CD14-positive monocyte (primary cell): ENCODE measurements around the gene MICU2. TPM values are rescaled to one million over a fixed set of nuclear protein-coding genes. Genes with fewer than 3 reads are reported as not detected.

ENCODE experiments used
- DNase-seq, 3 donors: peaks; one replicate each; pipeline ENCODE4 v3.0.0-alpha.2; 2011 to 2022
- H2AFZ ChIP-seq: 2 replicates; pipeline ENCODE4 v1.6.0; 2012; ENCODE audit warnings: mild to moderate bottlenecking, low read depth, low read length, inconsistent platforms; ENCODE audit not compliant: insufficient read depth, poor library complexity, severe bottlenecking
- H3K27ac ChIP-seq, 2 donors: 1 replicate in 1 of 2; 2 replicates in 1 of 2; pipeline ENCODE4 v1.5.1; 2012 to 2013; ENCODE audit warnings: low read length in 2 of 2, control low read depth in 1 of 2, inconsistent platforms in 1 of 2, low read depth in 1 of 2, mild to moderate bottlenecking in 1 of 2
- H3K27me3 ChIP-seq, 2 donors: one replicate each; pipeline versions ENCODE4 v1.6.0 to v1.6.1; 2011 to 2013; ENCODE audit warnings: low read length in 2 of 2; ENCODE audit not compliant: control insufficient read depth in 2 of 2, insufficient read depth in 2 of 2
- H3K36me3 ChIP-seq, 2 donors: replicated peaks in 1 of 2; 1 replicate in 1 of 2; 2 replicates in 1 of 2; pipeline versions ENCODE4 v1.5.1 to v1.6.1; 2012 to 2013; ENCODE audit warnings: low read length in 2 of 2, control low read depth in 1 of 2, inconsistent platforms in 1 of 2, mild to moderate bottlenecking in 1 of 2; ENCODE audit not compliant: insufficient read depth in 2 of 2, control insufficient read depth in 1 of 2
- H3K4me1 ChIP-seq, 2 donors: 1 replicate in 1 of 2; 2 replicates in 1 of 2; pipeline versions ENCODE4 v1.5.1 to v1.6.1; 2012 to 2013; ENCODE audit warnings: low read length in 2 of 2, control low read depth in 1 of 2, inconsistent platforms in 1 of 2, mild to moderate bottlenecking in 1 of 2, moderate library complexity in 1 of 2; ENCODE audit not compliant: insufficient read depth in 2 of 2, control insufficient read depth in 1 of 2
- H3K4me2 ChIP-seq: replicated peaks from 2 replicates; pipeline ENCODE3; 2012; ENCODE audit warnings: low read length, moderate library complexity, mild to moderate bottlenecking; ENCODE audit not compliant: poor library complexity, severe bottlenecking; ENCODE audit errors: extremely low read depth
- H3K4me3 ChIP-seq, 3 experiments: fragments of 200-600 bp in 1 of 3; sonication (generic) in 1 of 3; replicated peaks in 1 of 3; 1 replicate in 2 of 3; 2 replicates in 1 of 3; pipeline ENCODE4 v1.5.1; 2011 to 2013; ENCODE audit warnings: low read length in 3 of 3, mild to moderate bottlenecking in 3 of 3, control low read depth in 2 of 3, low read depth in 2 of 3, inconsistent platforms in 1 of 3, moderate library complexity in 1 of 3
- H3K79me2 ChIP-seq: 2 replicates; pipeline ENCODE4 v1.6.0; 2012; ENCODE audit warnings: mild to moderate bottlenecking, control low read depth, inconsistent platforms, low read length, moderate library complexity; ENCODE audit not compliant: insufficient read depth
- H3K9ac ChIP-seq: 2 replicates; pipeline ENCODE4 v1.6.0; 2017; ENCODE audit warnings: low read length, mild to moderate bottlenecking; ENCODE audit not compliant: insufficient read depth, poor library complexity, severe bottlenecking
- H3K9me3 ChIP-seq, 2 donors: replicated peaks in 1 of 2; 1 replicate in 1 of 2; 2 replicates in 1 of 2; pipeline versions ENCODE4 v1.5.1 to v1.6.1; 2012 to 2013; ENCODE audit warnings: low read length in 2 of 2, control low read depth in 1 of 2; ENCODE audit not compliant: control insufficient read depth in 1 of 2, insufficient read depth in 1 of 2
- H4K20me1 ChIP-seq: 2 replicates; pipeline ENCODE4 v1.6.0; 2012; ENCODE audit warnings: mild to moderate bottlenecking, low read length, control low read depth, moderate library complexity; ENCODE audit not compliant: insufficient read depth
- H3K27ac Mint-ChIP-seq, 7 donors: one replicate each; pipeline ENCODE4 v1.8.0; 2020; ENCODE audit warnings: mild to moderate bottlenecking in 7 of 7, mixed read lengths in 7 of 7, moderate library complexity in 6 of 7, inconsistent platforms in 2 of 7
- H3K27me3 Mint-ChIP-seq, 3 donors: one replicate each; pipeline ENCODE4 v1.8.0; 2021 to 2022; ENCODE audit warnings: low read depth in 3 of 3, mild to moderate bottlenecking in 3 of 3, mixed read lengths in 3 of 3, moderate library complexity in 3 of 3, inconsistent platforms in 1 of 3
- H3K36me3 Mint-ChIP-seq, 2 donors: one replicate each; pipeline ENCODE4 v1.8.0; 2020; ENCODE audit warnings: mixed read lengths in 2 of 2, inconsistent platforms in 1 of 2, mild to moderate bottlenecking in 1 of 2
- H3K4me1 Mint-ChIP-seq: one replicate; pipeline ENCODE4 v1.8.0; 2020; ENCODE audit warnings: mild to moderate bottlenecking, mixed read lengths
- H3K4me3 Mint-ChIP-seq, 2 donors: one replicate each; pipeline ENCODE4 v1.8.0; 2020; ENCODE audit warnings: mild to moderate bottlenecking in 2 of 2, mixed read lengths in 2 of 2, moderate library complexity in 1 of 2
- H3K9me3 Mint-ChIP-seq, 7 donors: one replicate each; pipeline ENCODE4 v1.8.0; 2020 to 2022; ENCODE audit warnings: mixed read lengths in 7 of 7, mild to moderate bottlenecking in 6 of 7, moderate library complexity in 6 of 7, inconsistent platforms in 2 of 7
- CTCF ChIP-seq: fragments of 200-600 bp; IDR thresholded peaks from one replicate; pipeline ENCODE4 v1.8.0; 2022; ENCODE audit warnings: antibody characterized with exemption, mild to moderate bottlenecking
- WGBS: methylation state at CpG from one replicate; pipeline ENCODE4 v1.1.5; 2013; ENCODE audit warnings: missing lambda C conversion rate; ENCODE audit not compliant: insufficient coverage; 5-methylcytosine and 5-hydroxymethylcytosine counted together
- intact Hi-C, 2 donors: fragments of 100-400 bp; cut with micrococcal nuclease; formaldehyde crosslinking; loops; one replicate each; pipeline versions ENCODE4 v1.15.0 to v1.15.1; 2023
- polyA plus RNA-seq, 3 donors: library from polyadenylated mRNA; depleted of rRNA in 1 of 3; unstranded in 2 of 3; stranded (reverse) in 1 of 3; fragments of 300-500 nt in 2 of 3; fragments of >200 nt in 1 of 3; fragmentation: Illumina TruSeq in 2 of 3; gene quantifications; 1 replicate in 2 of 3; 2 replicates in 1 of 3; pipeline ENCODE4 v1.2.3, GENCODE V29; 2012 to 2021

MICU2 gene
- polyA plus RNA-seq, 3 donors: 21.5 to 32.1 (median 26.8) TPM

- peaks cover 96% of the 10 kb centered on the region for H3K79me2 ChIP-seq
- peaks cover 16% of the 10 kb centered on the region for H3K4me1 Mint-ChIP-seq
- intact Hi-C loops: no loop called here
These were observed 25.2 kb downstream of the MICU2 start for GRCh38 chr13:21578748-21579147.

GRCh38 chr13:21576426-21576825, 27.5 kb downstream of the MICU2 start:
- Histone ChIP-seq H3K4me2 (no peak overlapping the region), H2AFZ (no peak overlapping the region), H3K4me1 (peaks cover 2 to 8% of the 10 kb centered on the region in 2 donors), H3K36me3 (no peaks in the 10 kb centered on the region), H3K9me3 (no peaks in the 10 kb centered on the region), H3K79me2 (peaks cover 87% of the 10 kb centered on the region), H3K4me3 (no peak overlapping the region), H4K20me1 (peaks cover 91% of the 10 kb centered on the region), H3K9ac (no peak overlapping the region), H3K27me3 (no peaks in the 10 kb centered on the region), H3K27ac (no peak overlapping the region)
- H3K27ac Mint-ChIP-seq: peak overlapping the region in 2 of 7 donors; percentile 20 to 48
- no peak for TF ChIP-seq CTCF
- H3K9me3 Mint-ChIP-seq: no peaks in the 10 kb centered on the region
- no peak overlapping the region for H3K4me3 Mint-ChIP-seq
- no peak for DNase-seq
- peaks cover 3 to 5% of the 10 kb centered on the region in 2 donors for H3K36me3 Mint-ChIP-seq
- no peaks in the 10 kb centered on the region for H3K27me3 Mint-ChIP-seq
- intact Hi-C loops: no loop called here
- peaks cover 16% of the 10 kb centered on the region for H3K4me1 Mint-ChIP-seq

More at GRCh38 chr13:21578748-21579147, 25.2 kb downstream of the MICU2 start:
- Histone ChIP-seq H3K4me1 (peaks cover 2 to 8% of the 10 kb centered on the region in 2 donors), H3K9ac (no peak overlapping the region), H4K20me1 (peaks cover 93% of the 10 kb centered on the region), H2AFZ (no peak overlapping the region), H3K4me3 (no peak overlapping the region), H3K36me3 (peaks cover 0 to 14% of the 10 kb centered on the region in 2 donors), H3K27ac (no peak overlapping the region), H3K4me2 (no peak overlapping the region), H3K27me3 (no peaks in the 10 kb centered on the region), H3K9me3 (peaks cover 12 to 13% of the 10 kb centered on the region in 2 donors)
- no peaks in the 10 kb centered on the region for H3K27me3 Mint-ChIP-seq
- peaks cover 3 to 13% (median 10%) of the 10 kb centered on the region in 7 donors for H3K9me3 Mint-ChIP-seq
- WGBS: no CpG with 5 or more reads among the region's 1 CpG
- H3K4me3 Mint-ChIP-seq: no peak overlapping the region
- peaks cover 8 to 11% of the 10 kb centered on the region in 2 donors for H3K36me3 Mint-ChIP-seq
- TF ChIP-seq CTCF: no peak
- H3K27ac Mint-ChIP-seq: peak overlapping the region in 1 of 7 donors; percentile 37
- DNase-seq: no peak
